GM21390 (cell line): Measurements from ENCODE around the gene REPIN1.

Experiments
- ATAC-seq: cut with Tn5 transposase; IDR thresholded peaks from one replicate; pipeline ENCODE4 v1.9.1; 2021; ENCODE audit not compliant: unreplicated experiment

Gene REPIN1

DNA sequence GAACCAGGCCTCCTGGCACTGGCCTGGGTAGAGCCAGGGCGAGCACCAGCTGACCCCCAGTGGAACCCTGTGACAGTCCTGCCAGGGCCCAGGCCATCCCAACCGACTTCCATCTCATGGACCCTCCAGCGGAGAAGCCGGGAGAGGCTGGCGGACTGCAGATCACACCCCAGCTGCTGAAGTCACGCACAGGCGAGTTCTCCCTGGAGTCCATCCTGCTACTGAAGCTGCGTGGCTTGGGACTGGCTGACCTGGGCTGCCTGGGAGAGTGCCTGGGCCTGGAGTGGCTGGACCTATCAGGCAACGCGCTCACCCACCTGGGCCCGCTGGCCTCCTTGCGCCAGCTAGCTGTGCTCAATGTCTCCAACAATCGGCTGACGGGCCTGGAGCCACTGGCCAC lies 31.9 kb upstream of the REPIN1 start:
- no peak for ATAC-seq

DNA sequence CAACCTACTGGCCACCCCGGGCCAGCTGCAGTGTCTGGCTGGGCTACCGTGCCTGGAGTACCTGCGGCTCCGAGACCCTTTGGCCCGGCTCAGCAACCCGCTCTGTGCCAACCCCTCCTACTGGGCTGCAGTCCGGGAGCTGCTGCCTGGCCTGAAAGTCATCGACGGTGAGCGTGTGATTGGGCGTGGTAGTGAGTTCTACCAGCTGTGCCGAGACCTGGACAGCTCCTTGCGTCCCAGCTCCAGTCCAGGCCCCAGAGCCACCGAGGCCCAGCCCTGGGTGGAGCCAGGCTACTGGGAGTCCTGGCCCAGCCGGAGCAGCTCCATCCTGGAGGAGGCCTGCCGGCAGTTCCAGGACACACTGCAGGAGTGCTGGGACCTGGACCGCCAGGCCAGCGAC lies 31.4 kb upstream of the REPIN1 start:
- ATAC-seq, result no peak

DNA sequence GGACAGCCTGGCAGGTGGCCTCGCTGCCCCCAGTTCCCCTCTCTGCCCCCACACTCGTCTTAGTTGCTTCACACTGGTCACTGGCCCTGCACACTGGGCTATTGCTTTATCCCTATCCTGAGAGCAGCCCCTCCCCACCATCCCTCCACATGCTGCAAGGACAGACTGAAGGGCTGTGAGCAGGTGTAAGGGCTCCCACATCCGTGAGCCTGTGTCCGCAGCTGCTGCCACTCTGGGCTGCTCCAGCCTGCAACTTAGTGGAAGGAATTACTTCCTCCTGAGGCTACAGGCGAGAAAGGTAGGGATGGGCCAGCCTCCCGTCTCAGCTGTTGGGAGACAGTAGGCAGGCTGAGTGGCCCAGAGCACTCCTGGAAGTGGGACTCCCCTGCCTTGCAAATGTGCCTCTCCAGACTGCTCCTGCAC lies 31.0 kb upstream of the REPIN1 start:
- ATAC-seq, result no peak

GRCh38 chr7:150338166-150338829 lies 30.3 kb upstream of the REPIN1 start:
- no peak for ATAC-seq

DNA sequence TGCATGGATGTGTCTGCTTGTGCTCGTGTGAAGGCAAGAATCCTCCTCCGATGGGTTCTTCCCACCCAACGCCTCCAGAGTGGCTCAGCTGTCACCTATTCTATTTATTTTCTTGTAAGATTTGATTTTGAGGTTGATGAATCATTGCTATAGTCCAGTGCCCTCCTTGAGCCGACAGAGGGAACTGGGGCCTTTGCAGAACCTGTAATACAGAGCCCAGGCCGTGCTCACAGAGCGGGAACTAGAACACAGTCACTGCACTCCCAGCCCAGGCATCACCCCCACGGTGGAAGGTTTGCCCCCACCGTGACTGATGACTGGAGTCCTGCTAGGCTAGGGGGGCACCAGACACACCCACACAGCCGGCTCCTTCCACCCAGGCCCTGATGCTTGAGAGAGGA lies 29.2 kb upstream of the REPIN1 start:
- ATAC-seq, result no peak

DNA sequence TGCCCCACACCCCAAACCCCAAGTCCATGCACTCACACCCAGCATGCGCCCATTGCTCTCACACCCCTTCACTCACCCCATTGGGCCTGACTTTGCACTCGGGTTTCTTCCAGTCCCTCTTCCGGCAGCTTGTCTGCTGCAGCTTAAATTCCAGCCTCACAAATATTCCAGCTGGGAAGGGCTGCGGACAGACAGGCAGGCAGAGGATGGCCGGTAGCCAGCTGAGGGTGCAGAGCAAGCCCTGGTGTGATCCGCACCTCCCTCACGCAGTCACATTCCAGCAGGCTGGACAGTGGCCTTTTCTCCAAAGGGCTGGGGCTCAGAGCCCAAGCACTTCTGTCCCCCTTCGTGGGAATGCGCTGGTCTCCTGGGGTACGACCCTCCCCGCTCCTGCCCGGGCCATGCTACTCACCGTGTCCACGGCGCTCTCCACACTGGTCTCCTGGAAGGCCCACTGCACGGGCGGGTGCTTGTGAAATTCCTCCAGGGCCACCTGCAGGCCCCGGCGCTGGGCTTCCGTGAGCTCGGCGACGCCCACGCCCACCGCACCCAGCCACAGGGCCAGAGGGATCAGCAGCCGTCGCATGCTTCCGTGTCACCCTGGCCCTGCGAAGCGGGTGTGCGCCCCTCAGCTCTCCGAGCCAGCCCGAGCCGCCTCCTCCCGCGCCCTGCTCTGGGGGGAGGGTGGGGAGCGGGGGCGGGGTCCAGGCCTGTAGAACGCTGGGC lies 28.4 kb upstream of the REPIN1 start:
- no peak for ATAC-seq

DNA sequence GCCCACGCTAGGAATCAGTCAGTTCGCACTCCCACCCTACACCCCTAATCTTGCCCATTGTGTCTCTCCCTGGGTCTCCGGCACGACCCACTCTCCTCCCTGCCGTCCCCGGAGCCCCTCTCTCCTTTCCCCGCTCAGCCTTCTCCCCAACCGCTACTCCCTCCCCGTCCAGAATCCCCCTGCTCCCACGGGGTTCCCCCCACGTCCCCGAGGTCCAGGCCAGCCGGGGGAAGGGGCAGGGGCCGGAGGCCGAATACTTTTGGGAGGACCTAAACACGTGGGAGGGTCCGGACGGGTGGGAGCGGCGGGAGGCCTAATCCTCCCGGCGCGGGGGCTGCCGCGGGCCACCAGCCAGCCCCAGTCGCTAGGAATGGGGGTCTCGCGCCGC lies 27.8 kb upstream of the REPIN1 start:
- no peak for ATAC-seq

GRCh38 chr7:150341263-150342120 lies 27.1 kb upstream of the REPIN1 start, which contains the start of gene RARRES2:
TSS of gene RARRES2 (minus strand) at chr7:150341629. CDS start at chr7:150340609, 1,020 bp downstream.
- no peak for ATAC-seq

- no peak for ATAC-seq
Measured at GRCh38 chr7:150342121-150342408, 26.6 kb upstream of the REPIN1 start.

GRCh38 chr7:150343225-150343624 lies 25.4 kb upstream of the REPIN1 start:
- ATAC-seq, result no peak

DNA sequence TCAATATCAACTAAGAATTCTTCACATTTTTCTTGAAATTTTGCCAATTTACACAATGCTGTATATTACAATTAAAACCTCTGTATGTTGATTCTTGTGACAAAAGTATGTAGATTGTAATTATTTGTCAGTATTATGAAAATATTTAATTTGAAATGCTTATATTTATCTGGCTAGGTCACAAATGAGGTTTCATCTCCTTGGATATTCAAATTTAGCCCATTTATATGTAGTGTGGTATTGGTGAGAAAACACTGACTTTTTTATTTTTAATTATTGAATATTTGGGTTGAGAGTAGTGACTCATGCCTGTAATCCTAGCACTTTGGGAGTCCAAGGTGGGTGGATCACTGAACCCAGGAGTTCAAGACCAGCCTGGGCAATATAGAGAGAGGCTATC lies 24.3 kb upstream of the REPIN1 start:
- no peak for ATAC-seq

DNA sequence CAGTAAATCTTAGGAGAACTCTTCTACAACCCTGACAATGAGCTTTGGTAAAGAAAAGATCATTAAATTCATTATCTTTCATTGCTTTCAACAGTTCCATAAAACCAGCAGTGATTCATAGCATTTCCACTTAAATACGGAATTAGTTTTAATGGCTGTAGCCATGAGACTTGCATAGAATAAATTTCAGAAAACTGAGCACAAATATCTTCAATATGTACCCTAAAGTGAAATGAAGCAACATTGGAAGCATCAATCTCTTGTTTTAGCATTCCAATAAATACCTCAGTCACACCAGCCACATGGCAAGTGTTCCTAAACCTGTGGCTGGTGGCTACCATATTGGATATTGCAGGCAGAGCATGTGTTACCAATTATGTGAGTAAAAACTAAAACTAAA lies 23.6 kb upstream of the REPIN1 start:
- ATAC-seq, result no peak

DNA sequence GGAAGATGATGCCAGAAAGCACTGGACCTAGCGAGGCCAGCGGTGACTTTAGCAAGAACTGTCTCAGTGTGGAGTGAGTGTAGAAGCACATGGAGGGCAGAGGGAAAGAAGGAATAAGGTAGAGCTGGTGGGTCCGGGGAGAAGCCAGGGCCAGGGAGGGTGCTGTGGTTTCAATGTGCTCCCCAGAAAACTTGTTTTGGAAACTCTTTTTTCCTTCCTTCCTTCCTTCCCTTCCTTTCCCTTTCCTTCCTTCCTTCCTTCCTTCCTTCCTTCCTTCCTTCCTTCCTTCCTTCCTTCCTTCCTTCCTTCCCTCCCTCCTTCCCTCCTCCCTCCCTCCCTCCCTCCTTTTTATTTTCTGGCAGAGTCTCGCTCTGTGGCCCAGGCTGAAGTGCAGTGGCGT lies 21.7 kb upstream of the REPIN1 start:
- no peak for ATAC-seq

- no peak for ATAC-seq
Measured at GRCh38 chr7:150351587-150352194, 16.9 kb upstream of the REPIN1 start.

DNA sequence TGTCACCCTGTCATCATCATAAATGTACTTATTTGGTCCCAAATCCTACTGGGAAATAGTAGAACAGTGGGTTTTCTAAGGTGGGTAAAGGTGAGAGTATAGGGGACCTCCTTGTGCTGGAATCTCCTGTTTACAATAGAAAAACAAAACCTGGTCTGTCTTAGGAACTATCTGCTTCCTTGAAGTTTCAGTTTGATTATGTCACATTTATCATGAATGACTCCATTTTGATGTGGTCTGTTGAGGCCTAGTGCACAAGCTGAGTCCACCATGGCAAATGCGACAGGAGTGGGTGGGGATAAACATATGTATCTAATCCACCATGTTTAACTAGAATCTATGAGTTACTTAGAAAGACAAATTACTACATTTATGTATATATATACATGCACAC lies 13.0 kb upstream of the REPIN1 start:
- no peak for ATAC-seq

GRCh38 chr7:150356265-150356897 lies 12.2 kb upstream of the REPIN1 start:
- no peak for ATAC-seq

DNA sequence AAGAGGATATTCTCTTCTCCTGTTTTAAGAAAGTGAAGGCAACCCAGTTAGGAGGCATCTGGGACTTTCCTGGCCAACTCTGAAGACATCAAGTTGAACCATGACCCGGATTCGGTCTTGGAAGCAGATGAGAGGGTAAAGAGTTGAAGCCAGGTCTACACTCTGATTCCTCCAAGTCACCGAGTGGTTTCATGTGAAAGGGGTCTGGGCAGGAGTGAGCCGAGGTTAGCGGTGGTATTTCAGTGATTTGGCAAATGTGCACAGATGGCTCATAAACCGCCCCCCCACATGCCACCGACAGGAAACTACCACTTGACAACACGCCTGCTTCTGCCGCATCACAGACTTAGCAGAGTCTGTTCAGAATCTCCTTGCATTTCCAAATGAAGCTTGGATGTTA lies 11.4 kb upstream of the REPIN1 start:
- ATAC-seq, result no peak

DNA sequence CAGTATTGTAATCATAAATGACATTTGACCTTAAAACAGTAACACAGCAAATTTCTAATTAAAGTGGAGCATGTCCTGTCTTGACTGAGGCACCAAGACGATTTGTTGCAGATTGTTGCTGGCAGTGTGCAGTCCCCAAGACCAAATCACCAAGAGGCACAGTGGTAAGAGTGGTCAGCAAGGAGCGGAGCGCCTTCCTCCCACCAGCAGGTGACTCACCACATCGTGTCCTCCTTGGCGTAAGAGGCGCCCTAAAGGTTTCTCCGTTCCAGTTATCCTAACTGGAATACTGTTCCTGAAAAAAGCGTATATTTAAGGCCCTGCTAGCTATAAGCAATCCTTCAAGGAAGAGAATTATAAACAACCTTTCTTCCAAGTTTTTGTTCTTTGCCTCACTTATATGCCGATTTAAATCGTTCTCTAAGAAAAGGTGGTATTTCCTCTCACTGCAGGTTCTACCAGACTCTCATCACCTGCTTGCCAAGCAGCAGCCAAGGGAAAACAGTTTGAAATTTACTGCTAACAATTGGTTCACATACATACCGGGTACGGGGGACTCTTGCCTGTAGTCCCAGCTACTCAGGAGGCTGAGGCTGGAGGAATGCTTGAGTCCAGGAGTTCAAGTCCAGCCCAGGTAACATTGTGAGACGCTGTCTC lies 10.7 kb upstream of the REPIN1 start:
- no peak for ATAC-seq

GRCh38 chr7:150358433-150358832 lies 10.2 kb upstream of the REPIN1 start:
- ATAC-seq, result no peak

DNA sequence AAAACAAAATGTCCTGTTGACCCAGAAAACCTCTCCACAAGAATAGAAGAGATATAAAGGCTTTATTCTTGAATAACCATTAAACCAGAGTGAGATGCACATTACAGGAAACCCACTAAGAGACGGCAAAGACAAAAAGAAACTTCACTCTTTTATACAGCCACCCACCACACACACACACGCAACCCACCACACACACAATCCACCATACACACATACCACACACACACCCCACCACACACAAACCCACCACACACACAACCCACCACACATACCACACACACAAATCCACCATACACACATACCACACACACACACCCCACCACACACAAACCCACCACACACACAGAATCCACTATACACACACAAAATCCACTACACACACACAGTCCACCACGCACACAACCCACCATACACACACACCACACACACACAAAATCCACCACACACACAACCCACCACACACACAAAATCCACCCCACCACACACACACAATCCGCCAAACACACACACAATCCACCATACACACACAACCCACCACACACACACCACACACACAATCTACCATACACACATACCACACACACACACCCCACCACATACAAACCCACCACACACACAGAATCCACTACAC lies 9.5 kb upstream of the REPIN1 start:
- ATAC-seq, result no peak
